HG02938 (cell line): ENCODE data around the gene FIBCD1.

Experiments
- ATAC-seq: cut with Tn5 transposase; IDR thresholded peaks from one replicate; pipeline ENCODE4 v1.9.1; 2021; ENCODE audit warnings: mild to moderate bottlenecking, moderate library complexity; ENCODE audit not compliant: unreplicated experiment

Gene FIBCD1

GRCh38 chr9:130923611-130924447 is 15.2 kb downstream of the FIBCD1 start:
- ATAC-seq = no peak

DNA sequence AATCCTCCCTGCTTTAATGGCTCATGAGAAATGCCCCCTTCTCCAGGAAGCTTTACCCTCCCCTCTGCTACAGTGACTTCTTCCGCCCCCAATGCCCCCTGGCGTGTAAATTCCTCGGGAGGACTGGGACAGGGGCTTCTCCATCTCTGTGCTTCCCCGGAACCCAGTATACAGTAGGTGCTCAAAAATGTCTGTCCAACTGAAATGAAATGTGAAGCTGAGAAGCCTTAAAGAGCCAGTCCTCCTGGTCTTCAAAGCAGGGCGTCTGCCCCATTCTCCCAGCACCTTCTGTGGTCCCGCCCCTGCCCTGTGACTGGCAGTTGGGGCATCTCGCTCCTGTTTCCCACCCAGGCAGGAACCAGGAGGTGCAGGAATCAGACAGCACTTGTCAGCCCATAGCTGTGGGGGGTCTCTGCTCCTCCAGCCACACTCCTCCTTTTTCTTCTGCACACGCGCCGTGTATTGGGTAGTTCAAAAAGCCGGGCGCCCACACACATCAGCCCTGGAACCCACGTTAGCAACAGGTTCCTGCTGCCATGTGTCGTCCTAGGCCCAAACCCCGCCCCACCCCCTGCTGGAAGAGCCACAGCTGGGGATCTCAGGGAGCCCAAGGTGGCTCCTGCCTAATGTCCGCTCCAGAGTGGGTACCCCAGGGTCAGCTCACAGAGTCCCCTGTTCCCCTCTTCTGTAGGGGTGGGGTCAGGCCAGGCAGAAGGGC is 16.0 kb downstream of the FIBCD1 start:
- no peak for ATAC-seq

DNA sequence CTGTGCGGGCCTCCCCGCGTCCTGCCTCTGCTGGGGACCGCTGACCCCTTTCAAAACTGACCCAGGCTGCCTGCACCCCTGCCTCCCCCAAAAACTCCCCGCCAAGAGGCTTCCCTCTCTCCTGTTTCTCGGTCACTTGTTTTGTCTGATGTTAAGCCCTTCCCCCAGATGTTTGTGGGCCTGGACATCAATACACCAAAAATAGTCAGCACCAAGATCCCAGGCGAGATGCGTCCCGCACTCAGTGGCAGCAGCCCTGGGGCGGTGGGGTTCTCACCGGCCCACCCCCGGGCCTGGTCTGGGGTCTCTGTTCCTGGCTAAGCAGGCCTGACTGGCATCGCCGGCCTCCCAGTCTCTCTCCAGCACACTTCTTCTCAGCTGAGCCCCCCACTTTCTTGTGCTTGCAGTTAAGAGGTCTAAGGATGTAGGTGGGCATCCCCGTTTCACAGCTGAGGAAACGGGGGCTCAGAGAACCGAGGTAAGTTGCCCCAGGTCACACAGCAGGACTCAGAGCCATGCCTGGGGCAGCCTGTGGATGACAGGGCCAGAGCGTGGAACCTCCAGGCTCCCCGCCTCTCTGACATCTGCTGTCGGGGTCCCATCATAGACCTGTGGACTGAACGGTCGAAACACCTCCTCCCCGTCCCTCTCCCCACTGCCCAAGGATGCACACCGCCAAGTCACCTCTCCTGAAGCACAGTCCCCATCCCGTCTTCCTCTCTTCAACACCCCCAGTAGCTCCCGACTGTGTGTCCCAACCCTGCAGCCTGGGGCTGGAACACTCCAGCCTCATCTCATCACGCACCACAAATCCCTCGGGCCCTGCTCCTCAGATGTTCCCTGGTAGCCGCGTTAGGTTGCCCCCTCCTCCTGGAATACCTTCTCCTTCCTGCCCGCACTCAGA is 16.8 kb downstream of the FIBCD1 start:
- ATAC-seq = no peak

DNA sequence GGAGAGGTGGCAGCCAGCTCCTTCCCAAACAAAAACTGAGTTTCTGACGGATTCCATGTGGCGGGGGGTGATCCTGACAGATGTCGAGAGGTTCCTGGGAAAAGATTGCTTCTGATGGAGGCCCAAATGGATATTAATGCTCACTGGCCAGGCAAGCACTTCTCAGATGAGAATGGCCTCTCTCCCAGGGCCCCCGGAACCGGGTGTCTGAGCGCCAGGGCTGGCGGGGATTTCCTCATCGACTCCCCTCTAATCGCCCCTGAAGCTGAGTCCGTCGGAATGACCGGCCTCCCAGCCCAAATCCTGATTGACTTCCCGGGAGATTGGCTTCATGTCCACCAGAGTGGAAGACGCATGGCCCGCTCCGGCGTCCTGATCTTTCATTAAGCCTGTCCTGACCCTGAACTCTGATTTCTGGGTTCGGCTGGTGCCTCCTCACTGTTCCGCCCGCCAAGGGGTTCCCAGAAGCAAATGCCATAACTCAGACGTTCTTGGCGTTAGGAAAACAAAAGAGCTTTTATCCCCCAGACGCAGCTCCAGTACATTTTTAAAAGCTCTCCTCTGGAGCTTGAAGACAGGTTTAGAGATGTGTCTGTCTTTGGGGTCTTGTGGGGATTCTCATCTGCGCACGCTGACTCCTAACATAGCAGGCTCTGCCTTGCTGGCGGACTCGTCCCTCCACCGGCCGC is 17.6 kb downstream of the FIBCD1 start:
- no peak for ATAC-seq

DNA sequence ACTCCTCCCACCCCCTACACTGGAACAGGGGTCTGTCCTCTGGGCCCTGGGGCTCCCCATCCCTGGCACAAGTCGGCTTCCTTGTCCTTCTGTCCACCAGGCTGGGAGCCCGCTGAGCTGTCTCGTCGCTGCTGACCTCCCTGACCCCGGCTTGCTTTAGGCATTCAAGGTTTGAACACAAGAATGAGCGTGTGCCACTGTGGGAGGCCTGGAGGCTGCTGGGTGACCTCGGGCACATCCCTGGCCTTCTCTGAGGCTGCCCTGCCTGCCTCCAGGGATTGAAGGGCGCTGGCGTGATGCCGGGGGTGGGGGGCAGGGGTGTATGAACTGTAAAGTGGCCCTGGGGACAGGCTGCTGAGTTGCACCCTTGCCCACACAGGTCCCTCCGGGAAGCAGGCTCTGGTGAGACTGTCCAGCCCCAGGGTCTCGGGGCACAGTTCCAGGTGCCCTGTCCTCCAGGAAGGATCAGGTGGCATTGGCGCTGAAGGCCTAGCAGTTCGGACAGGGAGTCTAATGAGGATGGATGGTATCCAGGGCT is 18.2 kb downstream of the FIBCD1 start:
- ATAC-seq = no peak

DNA sequence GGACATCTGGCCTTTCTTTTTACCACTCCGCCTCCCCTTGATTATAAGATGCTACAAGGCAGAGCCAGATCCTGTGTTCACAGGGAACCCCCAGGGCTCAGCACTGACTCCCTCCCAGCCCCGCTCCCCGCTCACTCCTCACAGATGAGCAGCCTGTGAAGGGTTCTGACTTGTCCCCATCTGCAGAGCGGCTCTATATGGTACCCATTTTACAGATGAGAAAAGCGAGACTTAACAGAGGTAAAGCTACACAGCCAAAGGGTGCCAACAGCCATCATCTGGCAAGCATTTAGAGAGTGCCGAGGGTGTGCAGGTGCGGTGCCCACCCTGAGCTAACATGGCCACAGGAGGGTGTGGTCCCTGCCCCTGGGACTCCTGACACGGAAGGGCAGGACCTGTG is 18.8 kb downstream of the FIBCD1 start:
- ATAC-seq = no peak

DNA sequence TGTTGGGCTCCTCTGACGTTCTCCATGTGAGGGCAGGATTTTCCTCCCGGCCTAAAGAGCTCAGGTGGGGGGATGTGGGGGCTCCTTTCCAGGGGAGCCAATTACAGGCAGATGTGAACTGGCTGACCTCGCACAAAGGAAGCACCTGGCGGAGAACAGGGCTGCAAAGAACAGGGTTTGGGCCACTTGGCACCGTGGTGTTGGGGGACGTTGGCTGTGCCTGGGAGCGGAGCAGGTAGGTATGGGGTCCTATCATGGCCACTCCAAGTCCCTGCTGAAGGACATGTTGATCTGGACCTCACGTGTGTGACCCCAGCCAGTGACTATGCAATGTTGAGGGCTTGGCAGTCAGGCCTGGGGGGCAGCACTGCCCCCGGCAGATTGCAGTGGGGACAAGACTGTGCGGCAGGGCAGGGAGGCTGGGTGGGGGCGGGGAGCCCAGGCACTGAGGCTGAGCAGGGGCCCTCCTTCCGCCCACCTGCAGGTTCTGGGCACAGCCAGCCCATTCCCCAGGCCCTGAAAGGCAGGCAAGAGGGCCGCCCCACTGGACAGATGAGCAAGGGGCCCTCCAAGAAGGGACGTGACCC is 19.4 kb downstream of the FIBCD1 start:
- ATAC-seq = no peak

- no peak for ATAC-seq
These were observed 20.1 kb downstream of the FIBCD1 start for GRCh38 chr9:130918826-130919558.

DNA sequence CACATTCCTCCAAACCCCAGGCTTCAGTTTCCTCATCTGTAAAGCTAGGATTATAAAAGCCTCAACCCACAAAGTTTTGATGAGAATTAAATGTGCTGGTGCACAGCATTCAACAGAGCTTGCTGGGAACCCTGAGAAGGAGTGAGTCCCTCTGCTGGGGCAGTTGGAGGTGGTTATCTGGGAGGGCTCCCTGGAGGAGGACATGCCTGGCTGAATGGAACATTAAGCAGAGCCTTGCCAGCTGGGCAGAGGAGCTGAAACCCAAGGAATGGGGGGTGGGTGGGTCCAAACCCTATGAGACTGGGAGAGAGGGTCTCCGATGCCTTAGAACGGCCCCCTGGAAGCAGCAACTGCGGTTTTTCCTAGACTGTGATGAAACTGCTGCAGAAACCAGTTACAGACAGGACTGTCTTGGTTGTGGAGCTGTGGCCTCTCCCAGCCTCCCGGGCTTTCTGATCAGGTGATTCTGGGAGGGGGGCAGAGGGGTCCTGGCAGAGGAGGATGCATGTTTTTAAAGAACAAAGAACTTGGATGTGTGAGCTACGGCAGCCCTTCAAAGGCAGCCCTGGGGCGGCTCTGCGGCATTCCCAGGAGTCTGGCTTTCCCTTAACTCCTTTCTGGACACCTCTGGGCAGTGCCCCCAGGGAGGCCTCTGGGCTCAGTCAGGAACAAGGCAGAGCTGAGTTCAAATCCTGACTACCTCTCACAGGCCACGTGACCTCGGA is 20.8 kb downstream of the FIBCD1 start:
- no peak for ATAC-seq

- no peak for ATAC-seq
These were observed 21.7 kb downstream of the FIBCD1 start for GRCh38 chr9:130917168-130917960.

DNA sequence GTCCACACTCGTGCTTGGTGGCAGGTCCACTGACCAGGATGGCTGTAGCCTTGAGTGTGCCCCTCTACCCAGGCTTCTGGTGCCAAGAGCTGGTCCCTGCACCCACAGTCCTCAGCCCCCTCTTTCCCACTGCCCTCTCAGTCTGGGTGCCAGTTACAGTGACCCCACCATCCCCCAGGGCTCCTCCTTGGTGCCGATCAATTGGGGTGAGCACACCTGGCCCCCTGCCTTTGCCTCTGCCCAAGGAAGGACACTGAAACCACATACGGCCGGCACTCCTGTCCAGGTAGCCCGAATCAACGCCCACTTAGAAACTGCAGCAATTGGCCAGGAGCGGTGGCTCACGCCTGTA is 24.0 kb downstream of the FIBCD1 start:
- no peak for ATAC-seq

GRCh38 chr9:130914417-130915095 is 24.5 kb downstream of the FIBCD1 start:
- ATAC-seq = no peak

DNA sequence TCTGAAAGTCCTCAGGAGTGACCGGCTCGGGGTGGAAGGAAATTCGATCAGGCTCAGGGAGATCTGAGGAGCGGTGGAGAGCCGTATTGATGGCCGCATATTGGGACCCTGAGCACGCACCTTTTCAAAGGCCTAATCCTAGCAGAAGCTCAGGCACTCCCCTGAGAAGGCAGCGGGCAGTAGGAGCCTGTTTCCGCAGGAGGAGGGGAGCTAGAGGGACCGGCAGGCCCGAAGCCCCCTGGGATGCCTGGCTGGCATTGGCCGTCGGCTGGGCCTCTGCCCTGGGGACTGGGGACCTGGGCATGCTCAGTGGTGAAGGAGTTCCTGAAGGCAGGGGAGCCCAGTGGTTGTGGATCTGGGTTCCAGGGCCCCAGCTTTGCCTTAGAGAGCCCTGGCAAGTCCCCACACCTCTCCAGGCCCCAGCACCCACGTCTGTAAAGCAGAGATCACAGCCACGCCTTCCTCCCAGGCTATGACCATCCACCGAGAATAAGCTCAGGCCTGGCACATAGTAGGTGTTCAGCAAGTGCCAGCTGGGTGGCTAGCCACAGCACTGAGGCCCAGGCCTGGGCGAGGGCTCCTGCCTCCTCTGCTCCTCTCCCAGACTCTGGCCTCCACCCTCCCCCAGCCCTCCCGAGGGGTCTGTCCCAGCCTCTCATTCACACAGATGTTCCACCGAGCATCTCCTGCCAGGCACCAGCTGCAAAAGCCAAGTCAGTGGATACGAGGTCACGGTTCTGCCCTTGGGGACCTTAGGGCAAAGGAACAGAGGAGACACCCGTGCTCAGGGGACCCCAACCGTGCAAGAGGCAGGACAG is 25.2 kb downstream of the FIBCD1 start:
- ATAC-seq = no peak

DNA sequence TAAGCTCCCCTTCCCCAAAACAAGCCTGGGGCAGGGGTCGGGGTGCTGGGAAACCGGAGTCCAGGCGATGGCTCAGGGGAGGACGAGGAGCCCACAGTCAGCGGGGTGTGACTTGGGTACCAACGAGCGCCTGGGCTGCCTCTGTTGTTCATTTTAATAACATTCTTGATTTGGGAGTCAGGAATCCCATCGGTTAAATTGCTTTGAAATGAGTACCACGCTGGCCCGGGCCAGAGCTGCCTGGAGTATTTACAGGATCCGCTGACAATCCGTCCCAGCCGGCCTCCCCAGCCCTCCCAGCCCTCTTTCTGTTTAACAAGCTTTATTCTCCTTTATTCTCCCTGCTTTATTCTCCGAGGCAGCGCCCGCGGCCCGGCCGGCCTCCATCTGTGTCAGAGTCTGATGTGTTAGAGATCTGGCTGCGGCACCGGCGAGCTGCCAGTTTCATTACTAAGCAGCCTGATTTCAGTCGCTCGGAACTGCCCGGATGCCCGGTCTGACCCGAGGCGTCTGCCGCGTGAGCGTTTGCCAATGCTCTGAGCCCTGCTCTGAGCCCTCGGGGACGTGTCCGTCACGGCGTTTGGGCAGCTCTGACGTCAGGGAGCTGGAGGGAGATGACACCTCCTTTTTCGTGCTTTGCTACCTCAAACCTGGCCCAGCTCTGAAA is 26.0 kb downstream of the FIBCD1 start:
- ATAC-seq = no peak

GRCh38 chr9:130911254-130912049 is 27.6 kb downstream of the FIBCD1 start:
- ATAC-seq = no peak
